NCI-H82 treated with DMSO at 0.1 percent for 48 hours (cell line): ENCODE data around the gene IQSEC1.

Experiments used
- DNase-seq: peaks from one replicate; lab custom pipeline; 2025; ENCODE audit not compliant: unreplicated experiment; lab: John Stamatoyannopoulos, UW

Gene IQSEC1

GRCh38 chr3:12938258-12938711 is 134.9 kb downstream of the IQSEC1 start:
- DNase-seq: no peak

DNA sequence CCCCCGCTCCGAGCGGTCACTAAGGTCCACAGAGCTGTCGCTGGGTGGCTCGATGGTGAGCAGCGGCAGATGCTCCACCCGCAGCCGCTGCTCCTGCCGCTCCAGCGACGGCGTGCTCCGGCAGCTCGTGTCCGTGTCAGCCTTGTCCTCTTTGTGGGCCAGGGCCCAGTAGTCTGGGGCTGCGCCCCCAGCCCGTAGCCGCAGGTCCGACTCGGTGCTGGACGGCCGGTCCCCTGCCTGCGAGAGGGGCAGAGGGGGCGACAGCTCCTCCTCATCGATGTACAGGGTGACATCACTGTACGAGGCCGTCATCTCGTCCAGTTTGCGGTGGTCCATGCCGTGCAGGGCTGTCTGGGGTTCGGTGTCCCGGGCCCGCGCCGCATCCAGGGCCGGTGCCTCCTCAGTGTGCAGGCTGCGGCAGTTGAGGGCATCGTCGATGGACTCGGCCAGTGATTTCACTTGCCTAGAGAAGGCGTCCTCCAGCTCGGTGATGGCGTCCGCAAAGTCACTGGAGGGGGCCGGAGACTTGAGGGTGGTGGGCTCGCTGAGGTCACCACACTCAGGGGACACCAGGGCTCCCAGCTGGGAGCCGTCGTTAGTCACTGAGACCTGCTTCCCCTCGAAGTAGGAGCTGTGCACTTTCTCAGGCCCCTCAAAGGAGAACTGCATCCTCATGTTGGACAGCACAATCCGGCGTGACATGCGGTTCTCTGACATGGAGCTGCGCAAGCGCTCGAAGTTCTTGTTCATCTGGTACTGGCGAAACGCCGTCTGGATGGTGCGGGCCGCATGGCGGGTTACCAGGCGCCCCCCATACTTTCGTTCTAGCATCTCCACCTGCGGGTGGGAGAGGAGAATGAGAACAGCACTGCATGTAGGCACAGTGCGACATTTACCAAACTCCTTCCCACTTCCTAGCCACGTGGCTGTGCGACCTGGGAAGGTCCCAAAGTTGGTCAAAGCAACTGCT is 137.1 kb downstream of the IQSEC1 start:
- no peak for DNase-seq

DNA sequence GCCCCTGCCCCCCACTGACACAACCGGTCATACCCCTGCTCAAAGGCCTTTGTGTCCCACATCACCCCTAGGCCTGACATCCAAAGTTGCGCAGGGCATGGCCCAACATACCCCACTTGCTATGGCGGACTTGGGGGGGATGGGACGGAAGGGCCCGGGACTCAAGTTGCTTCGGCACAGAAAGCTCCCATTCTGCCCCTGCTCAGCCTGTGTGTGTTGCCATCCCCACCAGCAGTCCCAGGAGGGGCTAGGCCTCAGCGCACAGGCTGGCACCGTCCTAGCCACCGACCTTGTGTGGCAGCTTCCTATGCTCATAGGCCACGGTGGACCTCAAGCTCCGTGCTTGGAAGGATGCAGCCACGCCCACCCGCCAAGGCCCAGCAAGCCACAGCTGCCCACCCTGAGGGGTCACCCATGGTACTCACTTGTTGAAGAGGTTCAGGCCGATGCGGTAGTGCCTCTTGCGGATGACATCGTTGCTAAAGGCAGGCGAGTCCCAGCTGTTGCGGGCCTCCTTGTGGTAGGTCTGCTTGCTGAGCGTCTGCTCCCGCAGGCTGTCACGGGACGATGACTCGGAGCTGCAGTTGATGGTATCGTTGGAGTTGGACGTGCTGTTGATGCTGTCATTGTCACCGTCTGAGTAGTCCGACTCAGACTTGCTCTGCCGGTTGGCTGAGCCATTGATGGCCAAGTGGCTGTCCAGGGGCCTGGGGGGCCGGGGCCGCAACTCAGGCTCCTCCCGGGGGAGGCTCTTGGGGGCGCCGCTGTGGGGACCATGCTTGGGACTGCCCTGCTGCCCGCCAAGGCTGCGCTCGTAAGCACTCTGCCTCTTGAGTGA is 138.0 kb downstream of the IQSEC1 start:
- no peak for DNase-seq

GRCh38 chr3:12934431-12934830 is 138.8 kb downstream of the IQSEC1 start:
- no peak for DNase-seq

- no peak for DNase-seq
Observed at GRCh38 chr3:12933901-12934300, 139.3 kb downstream of the IQSEC1 start.

- DNase-seq: no peak
Observed at GRCh38 chr3:12932754-12933153, 140.5 kb downstream of the IQSEC1 start.

- no peak for DNase-seq
Observed at GRCh38 chr3:12932347-12932746, 140.9 kb downstream of the IQSEC1 start.

GRCh38 chr3:12931273-12931905 is 141.8 kb downstream of the IQSEC1 start:
- no peak for DNase-seq

DNA sequence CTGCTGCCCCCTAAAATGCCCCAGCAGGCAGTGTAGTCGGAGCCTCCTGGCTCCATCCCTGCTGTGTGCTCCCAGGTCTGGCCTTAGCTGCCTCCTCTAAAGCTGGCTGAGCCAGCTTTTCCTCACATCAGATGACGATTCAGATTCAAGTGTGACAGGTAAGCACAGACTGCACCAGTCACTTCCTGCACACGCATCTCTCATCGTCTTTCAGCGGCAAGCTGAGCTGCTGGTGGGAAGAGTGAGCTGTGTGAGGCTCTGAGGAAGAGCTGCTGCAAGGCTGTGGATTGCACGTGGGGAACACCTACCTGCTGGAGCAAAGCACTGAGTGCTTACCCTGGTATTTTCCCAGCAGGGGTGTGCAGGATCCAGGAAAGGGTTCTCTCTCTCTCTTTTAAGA is 143.4 kb downstream of the IQSEC1 start:
- DNase-seq: no peak

- DNase-seq: no peak
Observed at GRCh38 chr3:12926660-12927059, 146.6 kb downstream of the IQSEC1 start.

- DNase-seq: no peak
Observed at GRCh38 chr3:12925648-12926047, 147.6 kb downstream of the IQSEC1 start.

GRCh38 chr3:12924437-12924836 is 148.8 kb downstream of the IQSEC1 start:
- DNase-seq: no peak

- DNase-seq: no peak
Observed at GRCh38 chr3:12922881-12923431, 150.3 kb downstream of the IQSEC1 start.

GRCh38 chr3:12922306-12922705 is 150.9 kb downstream of the IQSEC1 start:
- DNase-seq: no peak

- no peak for DNase-seq
Observed at GRCh38 chr3:12921736-12922135, 151.5 kb downstream of the IQSEC1 start.

- no peak for DNase-seq
Observed at GRCh38 chr3:12920967-12921366, 152.3 kb downstream of the IQSEC1 start.

GRCh38 chr3:12919205-12919604 is 154.0 kb downstream of the IQSEC1 start:
- no peak for DNase-seq

GRCh38 chr3:12918231-12918630 is 155.0 kb downstream of the IQSEC1 start:
- no peak for DNase-seq

- no peak for DNase-seq
Observed at GRCh38 chr3:12916159-12916558, 157.1 kb downstream of the IQSEC1 start.

DNA sequence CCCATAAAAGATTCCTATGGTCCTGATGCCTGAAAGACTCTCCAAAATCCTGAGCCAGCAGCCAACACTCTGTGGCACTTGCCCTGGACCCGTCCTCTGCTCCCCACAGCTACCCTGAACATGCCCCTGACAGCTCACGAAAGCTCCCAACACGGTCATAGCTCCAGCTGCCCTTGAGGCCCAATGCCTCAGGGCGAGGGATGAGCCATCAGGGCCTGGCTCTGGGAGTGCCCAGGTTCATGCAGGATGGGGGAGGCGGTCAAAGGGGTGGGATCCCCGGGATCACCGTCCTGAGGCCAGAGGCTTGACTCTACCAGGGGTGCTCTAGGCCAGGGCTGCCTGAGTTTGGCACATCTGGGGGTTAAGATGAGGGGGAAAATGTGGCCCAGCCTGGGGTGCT is 159.1 kb downstream of the IQSEC1 start:
- no peak for DNase-seq

- DNase-seq: no peak
Observed at GRCh38 chr3:12911881-12912415, 161.3 kb downstream of the IQSEC1 start.
